ENCODE results near the gene PRDM5. TPM values are rescaled to one million over a fixed set of nuclear protein-coding genes. Genes with fewer than 3 reads are reported as not detected.

The PRDM5 gene
- total RNA-seq, 1 donor from 2014 or later: 6.9 TPM

DNA sequence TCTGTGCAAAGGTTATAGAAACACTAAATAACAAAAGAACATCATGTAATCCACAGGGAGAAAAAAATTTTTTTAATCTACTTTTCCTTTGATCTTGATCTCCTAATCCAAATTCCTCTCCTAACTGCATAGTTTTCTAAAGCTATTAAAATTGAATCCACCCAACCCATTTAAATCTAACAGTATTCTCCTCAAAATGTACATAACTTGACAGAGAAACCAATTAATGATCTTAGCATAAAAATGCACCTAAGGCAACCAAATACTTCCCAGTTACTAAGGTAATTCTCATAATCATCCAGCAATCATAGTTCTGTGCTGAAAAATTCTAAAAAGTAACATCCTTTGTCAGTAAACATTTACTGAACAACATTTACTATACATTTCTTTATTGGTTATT lies 60.7 kb downstream of the PRDM5 start:
- no peak for DNase-seq (ENCODE audit: extremely low read depth, low read depth, low spot score)

DNA sequence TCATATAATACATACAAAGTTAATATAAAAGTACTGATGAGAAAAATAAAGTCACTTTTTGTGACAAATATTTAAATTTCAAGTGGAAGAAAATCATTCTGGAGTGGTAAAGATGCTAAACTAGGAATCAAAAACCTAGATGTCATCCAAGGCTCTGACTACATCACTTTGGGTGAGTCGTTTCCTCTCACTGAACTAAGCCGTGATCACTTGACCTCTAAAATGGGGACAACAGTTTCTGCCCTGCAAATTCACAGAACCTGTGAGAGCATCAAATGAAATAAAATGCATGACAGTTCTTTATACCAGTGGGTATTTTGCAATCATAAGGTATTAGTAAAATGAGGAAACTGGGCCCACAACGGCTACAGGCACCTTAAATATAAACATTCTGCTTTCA lies 63.8 kb downstream of the PRDM5 start:
- DNase-seq (ENCODE audit: extremely low read depth, low read depth, low spot score): no peak

DNA sequence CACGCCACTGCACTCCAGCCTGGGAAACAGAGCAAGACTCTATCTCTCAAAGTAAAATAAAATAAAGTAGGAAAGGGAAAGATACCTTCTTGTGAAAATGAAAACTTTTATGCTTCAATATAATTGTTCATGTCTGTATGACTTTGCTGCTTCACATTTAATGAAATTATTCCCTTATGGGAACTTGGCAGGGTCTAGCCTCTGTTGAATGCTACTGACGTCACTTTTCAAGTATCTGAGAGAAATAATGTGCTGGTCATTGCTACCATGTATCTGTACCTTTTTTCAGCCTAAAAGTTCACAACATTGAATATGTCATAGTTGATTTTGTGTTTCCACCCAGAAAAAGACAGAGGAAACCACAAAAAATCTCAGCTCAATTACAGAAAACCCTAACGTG lies 65.2 kb downstream of the PRDM5 start:
- no peak for DNase-seq (ENCODE audit: extremely low read depth, low read depth, low spot score)

DNA sequence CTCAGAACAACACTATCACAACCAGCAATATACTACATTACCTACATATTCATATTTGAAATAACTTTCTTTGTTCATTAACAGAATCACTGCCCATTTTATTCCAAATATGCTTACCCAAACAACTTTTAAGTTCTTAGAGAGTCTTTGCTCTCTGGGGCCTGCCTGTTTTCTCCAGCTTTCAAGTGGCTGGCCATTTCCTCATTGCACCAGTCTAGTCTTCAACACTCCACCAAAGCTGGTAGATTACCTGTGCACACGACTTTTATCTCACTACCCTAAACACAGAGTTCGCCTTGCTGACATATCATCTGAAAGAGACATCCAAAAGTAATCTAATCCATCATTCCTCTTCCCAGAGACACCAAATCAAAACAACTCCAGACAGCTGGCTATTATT lies 66.2 kb downstream of the PRDM5 start:
- no peak for DNase-seq (ENCODE audit: extremely low read depth, low read depth, low spot score)

DNA sequence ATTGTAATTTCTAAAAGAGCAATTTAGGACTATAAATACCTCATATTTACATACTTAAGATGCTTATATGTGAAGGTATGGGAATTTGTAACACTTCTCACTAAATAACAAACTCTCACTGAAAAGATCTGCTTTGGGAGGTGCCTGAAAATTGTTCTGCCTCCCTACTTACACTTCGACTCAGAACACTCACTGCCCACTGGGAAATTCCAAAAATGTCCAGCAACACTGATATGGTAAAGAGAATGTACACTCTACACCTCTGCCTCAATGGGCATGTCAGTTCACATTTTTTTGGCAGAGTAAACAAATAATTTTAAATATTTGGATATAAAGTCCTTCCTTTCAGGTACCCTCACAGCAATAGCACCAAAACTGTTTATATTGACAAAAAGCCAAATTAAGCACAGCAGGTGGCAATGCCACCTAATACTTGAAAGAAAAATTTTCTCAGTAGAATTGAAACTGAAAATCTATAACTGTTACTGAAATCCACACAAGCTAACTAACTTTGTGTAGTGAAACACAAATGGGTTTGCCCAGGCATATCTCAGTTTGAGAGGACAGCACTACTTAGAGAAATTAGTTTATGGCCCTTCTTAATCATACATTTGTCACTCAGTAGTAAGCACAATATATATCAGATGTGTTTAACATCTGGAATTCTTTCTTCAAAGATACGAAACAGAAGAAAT lies 67.1 kb downstream of the PRDM5 start:
- no peak for DNase-seq (ENCODE audit: extremely low read depth, low read depth, low spot score)

GRCh38 chr4:120853161-120853935 lies 69.2 kb downstream of the PRDM5 start:
- no peak for DNase-seq (ENCODE audit: extremely low read depth, low read depth, low spot score)

GRCh38 chr4:120850018-120850599 lies 72.4 kb downstream of the PRDM5 start:
- DNase-seq (ENCODE audit: extremely low read depth, low read depth, low spot score): no peak

DNA sequence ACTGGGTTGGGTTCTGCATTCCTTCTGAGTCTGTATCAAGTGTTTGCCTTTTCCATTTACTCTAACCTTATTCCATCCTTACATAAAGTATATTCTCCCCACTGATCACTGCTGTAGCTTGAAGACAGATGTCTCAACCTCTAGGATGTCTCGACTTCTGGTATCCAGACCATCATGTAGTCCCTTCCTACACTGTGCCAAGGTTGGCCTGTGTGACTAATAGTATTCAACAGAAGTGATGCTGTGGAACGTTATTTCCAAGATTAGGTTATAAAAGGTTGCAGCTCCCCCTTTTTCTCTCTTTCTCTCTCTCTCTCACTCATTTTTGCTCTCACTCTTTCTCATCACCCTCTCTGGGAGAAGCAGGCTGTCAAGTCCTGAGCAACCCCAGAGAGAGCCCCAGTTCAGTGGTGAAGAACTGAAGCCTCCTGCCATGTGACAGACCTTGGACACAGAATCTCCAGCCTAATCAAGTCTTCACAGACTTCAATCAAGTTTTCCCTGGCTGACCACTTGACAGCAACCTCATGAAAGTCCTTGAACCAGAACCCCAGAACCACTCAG lies 75.4 kb downstream of the PRDM5 start:
- DNase-seq (ENCODE audit: extremely low read depth, low read depth, low spot score): no peak

DNA sequence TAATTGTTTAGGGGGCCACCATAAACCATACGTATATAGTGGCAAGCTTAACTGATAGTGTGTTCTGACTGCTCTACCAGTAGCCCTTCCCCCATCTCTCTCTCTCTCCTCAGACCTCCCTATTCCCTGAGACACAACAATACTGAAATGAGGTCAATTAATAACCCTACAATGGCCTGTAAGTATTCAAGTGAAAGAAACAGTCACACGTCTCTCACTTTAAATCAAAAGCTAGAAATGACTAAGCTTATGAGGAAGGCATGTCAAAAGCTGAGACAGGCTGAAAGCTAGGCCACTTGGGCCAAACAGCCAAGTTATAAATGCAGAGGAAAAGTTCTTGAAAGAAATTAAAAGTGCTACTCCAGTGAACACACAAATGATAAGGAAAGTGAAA lies 78.0 kb downstream of the PRDM5 start:
- no peak for DNase-seq (ENCODE audit: extremely low read depth, low read depth, low spot score)

GRCh38 chr4:120843849-120844527 lies 78.5 kb downstream of the PRDM5 start:
- no peak for DNase-seq (ENCODE audit: extremely low read depth, low read depth, low spot score)

- no peak for DNase-seq (ENCODE audit: extremely low read depth, low read depth, low spot score)
Observed at GRCh38 chr4:120842031-120842430, 80.5 kb downstream of the PRDM5 start.

GRCh38 chr4:120841580-120841979 lies 80.9 kb downstream of the PRDM5 start:
- no peak for DNase-seq (ENCODE audit: extremely low read depth, low read depth, low spot score)

- DNase-seq (ENCODE audit: extremely low read depth, low read depth, low spot score): no peak
Observed at GRCh38 chr4:120839974-120840751, 82.4 kb downstream of the PRDM5 start.

DNA sequence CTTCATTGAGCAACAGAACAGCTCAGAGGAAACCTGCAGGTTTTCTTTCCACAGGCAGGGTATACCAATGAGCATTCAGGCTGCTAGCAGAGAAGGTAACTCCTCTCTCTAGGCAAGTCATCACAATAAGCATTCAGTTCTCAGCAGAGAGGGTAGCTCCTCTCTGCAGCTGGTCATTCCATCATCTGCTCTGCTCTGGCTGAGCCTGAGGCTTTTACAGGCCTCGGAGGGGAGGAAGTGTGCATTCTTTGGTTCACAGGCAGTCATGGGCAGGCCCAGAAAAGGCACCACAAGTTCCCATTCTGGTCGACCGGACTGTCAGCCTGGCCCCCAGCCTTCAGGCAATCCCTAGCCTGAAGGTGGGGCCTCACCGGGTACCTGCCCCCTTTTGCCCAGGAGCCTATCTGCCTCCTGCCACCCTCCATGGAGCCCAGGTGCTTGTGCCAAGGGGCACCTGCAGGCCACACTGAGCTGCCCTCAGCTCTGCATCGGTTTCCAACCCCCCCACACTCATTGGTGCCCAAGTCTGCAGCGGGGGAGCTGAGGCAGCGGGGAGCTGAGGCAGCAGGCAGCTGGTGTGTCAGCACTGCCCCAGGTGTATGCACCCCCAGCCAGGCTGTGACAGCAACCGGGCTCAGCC lies 83.1 kb downstream of the PRDM5 start:
- no peak for DNase-seq (ENCODE audit: extremely low read depth, low read depth, low spot score)

DNA sequence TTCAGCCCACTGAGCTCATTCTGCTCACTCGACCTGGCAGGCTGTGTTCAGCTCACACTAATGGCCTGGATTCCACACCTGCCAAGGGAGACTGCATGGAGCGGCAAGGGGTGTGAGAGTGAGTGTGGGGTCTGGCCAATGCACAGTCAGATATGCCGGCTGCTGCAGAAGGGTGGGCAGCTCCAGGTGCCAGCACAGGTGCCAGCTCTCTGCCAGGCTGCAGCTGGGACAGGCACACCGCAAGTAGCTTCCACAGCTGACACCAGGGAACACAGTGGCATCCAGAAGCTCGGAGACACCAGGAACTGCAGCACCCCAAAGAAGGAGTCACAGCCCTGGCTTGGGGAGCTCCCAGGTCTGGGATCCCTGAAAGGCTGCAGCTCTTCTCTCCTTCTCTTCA lies 83.7 kb downstream of the PRDM5 start:
- DNase-seq (ENCODE audit: extremely low read depth, low read depth, low spot score): no peak

- no peak for DNase-seq (ENCODE audit: extremely low read depth, low read depth, low spot score)
Observed at GRCh38 chr4:120837656-120838055, 84.9 kb downstream of the PRDM5 start.

DNA sequence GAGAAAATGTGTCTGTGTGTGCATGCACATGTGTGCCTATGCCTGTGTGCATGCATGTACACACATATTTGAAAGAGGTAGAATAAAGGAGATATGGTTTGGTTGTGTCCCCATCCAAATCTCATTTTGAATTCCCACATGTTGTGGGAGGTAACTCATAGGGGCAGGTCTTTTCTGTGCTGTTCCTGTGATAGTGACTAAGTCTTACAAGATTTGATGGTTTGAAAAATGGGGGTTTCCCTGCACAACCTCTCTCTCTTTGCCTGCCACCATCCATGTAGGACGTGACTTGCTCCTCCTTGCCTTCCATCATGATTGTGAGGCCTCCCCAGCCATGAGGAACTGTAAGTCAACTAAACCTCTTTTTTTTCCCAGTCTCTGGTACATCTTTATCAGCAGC lies 87.2 kb downstream of the PRDM5 start:
- no peak for DNase-seq (ENCODE audit: extremely low read depth, low read depth, low spot score)

- no peak for DNase-seq (ENCODE audit: extremely low read depth, low read depth, low spot score)
Observed at GRCh38 chr4:120830204-120830603, 92.3 kb downstream of the PRDM5 start.

- no peak for DNase-seq (ENCODE audit: extremely low read depth, low read depth, low spot score)
Observed at GRCh38 chr4:120829113-120829831, 93.3 kb downstream of the PRDM5 start.

Data from glomerular endothelial cell (primary cell).